ENCODE data around the gene BRD4. TPM values are rescaled to one million over a fixed set of nuclear protein-coding genes. Genes with fewer than 3 reads are reported as not detected.

The BRD4 gene
- total and polyA plus RNA-seq, 10 of the 15 experiments (the other 5 are each of a cell fraction or from before 2014, with no cell fraction given) = 5.3 to 84.4 (median 11.8) TPM

- ChIA-PET SMC1A (ENCODE audit: uncharacterized antibody, unreplicated experiment) (interaction anchor here (1.1 kb wide), 1 partner anchor 9 kb away, joined by 3 read pairs; no protein-coding TSS in a partner anchor), POLR2A (interaction anchor here (1.0 kb wide), 1 partner anchor 15 kb away, joined by 4 read pairs; no protein-coding TSS in a partner anchor), RAD21 (ENCODE audit: unreplicated experiment) (no interaction called here), CTCF (no interaction called here)
- no peak for DNase-seq (ENCODE audit: low read depth, low spot score)
- intact Hi-C loops (cut with micrococcal nuclease; ENCODE audit: unreplicated experiment) (no loop called here), in situ Hi-C loops (cut with MboI) (no loop called here)
- no peak overlapping the region for H2AFZ ChIP-seq (ENCODE audit: control insufficient read depth, low read depth, low read length)
- BruUV-seq (replicated peaks) = no TSS peak
- H3K79me2 ChIP-seq (ENCODE audit: control insufficient read depth, insufficient read depth, low read length) = peaks cover 87% of the 10 kb centered on the region
- H3K4me1 ChIP-seq (ENCODE audit: control insufficient read depth, insufficient read depth, low read length) = peaks cover 5% of the 10 kb centered on the region; the same call in 1 of the 2 replicates
- no peak overlapping the region for H3K27ac ChIP-seq (ENCODE audit: control insufficient read depth, insufficient read depth)
- H4K20me1 ChIP-seq (ENCODE audit: control insufficient read depth, insufficient read depth) = peaks cover 18% of the 10 kb centered on the region
- FAIRE-seq = no peak
- no peak overlapping the region for H3K9ac ChIP-seq (ENCODE audit: control insufficient read depth, insufficient read depth, low read length)
- H3K4me3 ChIP-seq = no peak overlapping the region
- H3K36me3 ChIP-seq (ENCODE audit: control insufficient read depth in 2 of 2, insufficient read depth in 2 of 2, low read length in 1 of 2) = no peaks in the 10 kb centered on the region; a peak in 3 of 4 replicates
- no peaks in the 10 kb centered on the region for H3K27me3 ChIP-seq (replicated peaks in 1 of 2; ENCODE audit: control insufficient read depth in 2 of 2, insufficient read depth in 2 of 2, low read length in 1 of 2)
- TF ChIP-seq BACH1 (IDR thresholded peaks at IDR 0.05; ENCODE audit: borderline replicate concordance) = no peak
- TF ChIP-seq EGR1 (IDR thresholded peaks at IDR 0.05; ENCODE audit: borderline replicate concordance in 1 of 2, low read depth in 2 of 2, low read length in 2 of 2) = no peak
- no peak for TF ChIP-seq HCFC1 (IDR thresholded peaks at IDR 0.05; ENCODE audit: low read length)
- TF ChIP-seq BHLHE40 (IDR thresholded peaks at IDR 0.05; ENCODE audit: borderline replicate concordance in 1 of 2, low read depth in 2 of 2, low read length in 1 of 2) = no peak
- no peak for TF ChIP-seq ETV6 (conservative IDR thresholded peaks at IDR 0.05 in 1 of 2, IDR thresholded peaks at IDR 0.05 in 1 of 2; ENCODE audit: borderline replicate concordance in 1 of 2, low read depth in 1 of 2)
- TF ChIP-seq TCF12 (IDR thresholded peaks at IDR 0.05; ENCODE audit: low read depth, low read length) = no peak
- TF ChIP-seq MEF2A (IDR thresholded peaks at IDR 0.05; ENCODE audit: insufficient read depth, low read depth, low read length) = no peak
- TF ChIP-seq BCL11A (IDR thresholded peaks at IDR 0.05; ENCODE audit: low read depth, low read length) = no peak
- peaks cover 5% of the 10 kb centered on the region for H3K9me3 ChIP-seq (replicated peaks; ENCODE audit: control insufficient read depth, insufficient read depth, low read length)
- no peak overlapping the region for H3K4me2 ChIP-seq (ENCODE audit: control insufficient read depth, insufficient read depth)
- 97% methylated on average over 2 of the region's 2 CpGs for WGBS (ENCODE audit: insufficient coverage, insufficient replicate concordance, low lambda C conversion rate, missing lambda C conversion rate)
- ATAC-seq = no peak
Observed at GRCh38 chr19:15307169-15307568, 25.2 kb downstream of the BRD4 start.
